Left lung (tissue), 10 donors: ENCODE data around the gene ZBTB25. TPM values are rescaled to one million over a fixed set of nuclear protein-coding genes. Genes with fewer than 3 reads are reported as not detected.

Experiments
- ATAC-seq: fragments of 200-7000 bp; cut with Tn5 transposase; one replicate; pipeline ENCODE4 v1.9.1; 2020; ENCODE audit warnings: moderate library complexity
- DNase-seq, 4 donors: peaks; one replicate each; pipeline ENCODE4 v3.0.0-alpha.2; 2013 to 2020
- H3K27ac ChIP-seq, 2 donors: fragments of 200-600 bp; sonication (generic) in 1 of 2; one replicate each; pipeline versions ENCODE4 v1.5.0 to v1.8.0; 2020 to 2021
- H3K27me3 ChIP-seq, 2 donors: fragments of 200-600 bp; sonication (generic) in 1 of 2; one replicate each; pipeline versions ENCODE4 v1.5.0 to v1.8.0; 2020 to 2021
- H3K36me3 ChIP-seq, 2 donors: fragments of 200-600 bp; sonication (generic) in 1 of 2; one replicate each; pipeline versions ENCODE4 v1.5.0 to v1.8.0; 2020 to 2021
- H3K4me1 ChIP-seq, 2 donors: fragments of 200-600 bp; one replicate each; pipeline ENCODE4 v1.8.0; 2021
- H3K4me3 ChIP-seq, 2 donors: fragments of 200-600 bp; sonication (generic) in 1 of 2; one replicate each; pipeline versions ENCODE4 v1.5.0 to v1.8.0; 2020 to 2021; ENCODE audit warnings: mild to moderate bottlenecking in 1 of 2
- H3K9me3 ChIP-seq, 2 donors: fragments of 200-600 bp; sonication (generic) in 1 of 2; one replicate each; pipeline versions ENCODE4 v1.5.0 to v1.8.0; 2020 to 2021
- CTCF ChIP-seq, 2 donors: fragments of 200-600 bp; sonication (generic) in 1 of 2; IDR thresholded peaks; one replicate each; pipeline versions ENCODE4 v1.5.0 to v1.8.0; 2021; ENCODE audit warnings: antibody characterized with exemption in 2 of 2
- intact Hi-C, 2 donors: fragments of 100-400 bp; cut with DNase I; formaldehyde crosslinking; loops; one replicate each; pipeline versions ENCODE4 v1.11.2 to v1.14.2; 2022
- polyA plus RNA-seq, 6 donors: library from polyadenylated mRNA; unstranded; fragments of 120-200 nt; gene quantifications; one replicate each; pipeline ENCODE4 v1.2.1, GENCODE V29; 2013; ENCODE audit not compliant: insufficient read length in 6 of 6
- total RNA-seq, 2 donors: library from RNA; stranded (reverse); fragmentation: NEBNext Ultra II Directional; extraction: Animal tissue kit (Norgen Biotek cat#: 25700); gene quantifications; one replicate each; pipeline ENCODE4 v1.2.1, GENCODE V29; 2021
- donor health status: DM: no; HTN: yes; CAD: no.
- donor health status: DM: no; HTN: no; CAD: no.

Gene ZBTB25
- total and polyA plus RNA-seq, 8 donors: 10.1 to 18.5 (median 13.7) TPM

DNA sequence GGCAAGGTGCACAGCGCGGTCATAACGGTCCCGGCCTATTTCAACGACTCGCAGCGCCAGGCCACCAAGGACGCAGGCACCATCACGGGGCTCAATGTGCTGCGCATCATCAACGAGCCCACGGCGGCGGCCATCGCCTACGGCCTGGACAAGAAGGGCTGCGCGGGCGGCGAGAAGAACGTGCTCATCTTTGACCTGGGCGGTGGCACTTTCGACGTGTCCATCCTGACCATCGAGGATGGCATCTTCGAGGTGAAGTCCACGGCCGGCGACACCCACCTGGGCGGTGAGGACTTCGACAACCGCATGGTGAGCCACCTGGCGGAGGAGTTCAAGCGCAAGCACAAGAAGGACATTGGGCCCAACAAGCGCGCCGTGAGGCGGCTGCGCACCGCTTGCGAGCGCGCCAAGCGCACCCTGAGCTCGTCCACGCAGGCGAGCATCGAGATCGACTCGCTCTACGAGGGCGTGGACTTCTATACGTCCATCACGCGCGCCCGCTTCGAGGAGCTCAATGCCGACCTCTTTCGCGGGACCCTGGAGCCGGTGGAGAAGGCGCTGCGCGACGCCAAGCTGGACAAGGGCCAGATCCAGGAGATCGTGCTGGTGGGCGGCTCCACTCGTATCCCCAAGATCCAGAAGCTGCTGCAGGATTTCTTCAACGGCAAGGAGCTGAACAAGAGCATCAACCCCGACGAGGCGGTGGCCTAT, 37.8 kb upstream of the ZBTB25 start:
- no peak overlapping the region for H3K27ac ChIP-seq
- intact Hi-C loops: loop anchor here in 1 of 2 donors (10.0 kb wide), 1 partner anchor 93 kb away; no protein-coding TSS in a partner anchor
- peaks cover 14 to 49% of the 10 kb centered on the region in 2 donors for H3K27me3 ChIP-seq
- no peak for ATAC-seq
- DNase-seq: peak in 2 of 4 donors; percentile 29 to 80
- H3K9me3 ChIP-seq: peaks cover 0 to 7% of the 10 kb centered on the region in 2 donors
- no peaks in the 10 kb centered on the region for H3K36me3 ChIP-seq
- TF ChIP-seq CTCF (IDR thresholded peaks at IDR 0.05): no peak
- peak overlapping the region; percentile 37 to 49 for H3K4me3 ChIP-seq
- H3K4me1 ChIP-seq: peaks cover 3 to 28% of the 10 kb centered on the region in 2 donors

DNA sequence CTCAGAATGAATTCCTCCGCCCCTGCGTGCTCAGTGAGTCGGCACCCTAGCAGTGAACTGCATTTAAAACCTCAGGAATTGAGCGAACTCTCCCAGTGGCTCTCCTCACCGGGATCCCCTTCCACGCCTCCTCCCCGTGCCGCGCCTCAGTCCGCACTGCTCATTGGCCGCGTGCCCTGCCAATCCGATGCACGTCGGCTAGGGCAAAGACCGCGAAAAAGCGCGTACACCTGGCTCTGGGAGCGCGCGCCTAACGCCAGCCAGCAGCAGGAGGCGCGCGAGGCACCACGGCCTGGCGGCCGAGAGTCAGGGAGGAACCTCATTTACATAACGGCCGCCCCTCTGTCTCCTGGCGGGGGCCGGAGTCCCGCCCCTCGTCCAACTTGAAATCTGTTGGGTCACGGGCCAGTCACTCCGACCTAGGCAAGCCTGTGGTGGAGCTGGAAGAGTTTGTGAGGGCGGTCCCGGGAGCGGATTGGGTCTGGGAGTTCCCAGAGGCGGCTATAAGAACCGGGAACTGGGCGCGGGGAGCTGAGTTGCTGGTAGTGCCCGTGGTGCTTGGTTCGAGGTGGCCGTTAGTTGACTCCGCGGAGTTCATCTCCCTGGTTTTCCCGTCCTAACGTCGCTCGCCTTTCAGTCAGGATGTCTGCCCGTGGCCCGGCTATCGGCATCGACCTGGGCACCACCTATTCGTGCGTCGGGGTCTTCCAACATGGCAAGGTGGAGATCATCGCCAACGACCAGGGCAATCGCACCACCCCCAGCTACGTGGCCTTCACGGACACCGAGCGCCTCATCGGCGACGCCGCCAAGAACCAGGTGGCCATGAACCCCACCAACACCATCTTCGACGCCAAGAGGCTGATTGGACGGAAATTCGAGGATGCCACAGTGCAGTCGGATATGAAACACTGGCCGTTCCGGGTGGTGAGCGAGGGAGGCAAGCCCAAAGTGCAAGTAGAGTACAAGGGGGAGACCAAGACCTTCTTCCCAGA, 36.9 kb upstream of the ZBTB25 start, which contains the start of gene HSPA2:
Gene HSPA2 (plus strand): TSS at position 534 of the 995 bp plus-strand sequence. CDS start 109 bp downstream, at position 643.
- DNase-seq: peak; percentile 96 to 99 (median 99)
- Histone ChIP-seq H3K27ac (peak within 1 kb of the TSS; percentile 78 to 83), H3K36me3 (no peaks in the 10 kb centered on the region), H3K4me1 (peaks cover 3 to 28% of the 10 kb centered on the region in 2 donors), H3K4me3 (peak within 1 kb of the TSS; percentile 49 to 55), H3K27me3 (peaks cover 14 to 49% of the 10 kb centered on the region in 2 donors), H3K9me3 (peaks cover 0 to 7% of the 10 kb centered on the region in 2 donors)
- intact Hi-C loops: loop anchor here in 1 of 2 donors (10.0 kb wide), 1 partner anchor 94 kb away; no protein-coding TSS in a partner anchor
- TF ChIP-seq CTCF (IDR thresholded peaks at IDR 0.05): peak; percentile 74 to 83
- ATAC-seq: peak; percentile 96

DNA sequence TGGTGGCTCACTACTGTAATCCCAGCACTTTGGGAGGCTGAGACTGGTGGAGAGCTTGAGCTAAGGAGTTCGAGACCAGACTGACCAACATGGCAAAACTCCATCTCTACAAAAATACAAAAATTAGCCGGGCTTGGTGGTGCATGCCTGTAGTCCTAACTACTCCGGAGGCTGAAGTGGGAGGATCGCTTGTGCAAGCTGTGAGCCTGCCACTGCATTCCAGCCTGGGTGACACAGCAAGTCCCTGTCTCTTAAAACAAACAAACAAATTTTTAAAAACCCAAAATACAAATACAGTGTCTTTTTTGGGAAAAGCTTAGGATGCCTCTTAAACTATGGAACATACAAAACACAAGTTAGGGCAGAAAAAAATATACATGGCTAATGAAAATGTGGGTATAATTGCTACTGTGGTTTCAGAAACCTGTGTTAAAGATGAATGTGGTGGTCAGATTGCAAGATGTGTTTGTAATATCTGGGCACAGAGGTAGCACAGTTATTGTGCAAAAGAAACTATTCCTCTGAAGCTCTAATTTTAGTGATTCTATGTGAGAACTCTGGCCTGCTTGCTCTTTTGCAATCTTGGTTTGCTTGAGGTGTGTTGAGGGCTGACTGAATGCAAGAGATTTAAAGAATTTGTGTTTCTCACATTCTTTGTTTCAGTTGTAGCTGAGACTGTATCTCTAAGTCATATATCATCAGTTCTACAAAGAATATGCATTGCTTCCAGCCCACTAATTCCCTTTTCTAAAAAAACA, 33.0 kb upstream of the ZBTB25 start:
- no peak overlapping the region for H3K4me3 ChIP-seq
- no peak for TF ChIP-seq CTCF (IDR thresholded peaks at IDR 0.05)
- ATAC-seq: no peak
- H3K9me3 ChIP-seq: peaks cover 0 to 7% of the 10 kb centered on the region in 2 donors
- intact Hi-C loops: no loop called here
- DNase-seq: no peak
- H3K27me3 ChIP-seq: peaks cover 10 to 19% of the 10 kb centered on the region in 2 donors
- peaks cover 3 to 19% of the 10 kb centered on the region in 2 donors for H3K4me1 ChIP-seq
- H3K36me3 ChIP-seq: no peaks in the 10 kb centered on the region
- no peak overlapping the region for H3K27ac ChIP-seq

- DNase-seq: no peak
- H3K36me3 ChIP-seq: no peaks in the 10 kb centered on the region
- no peaks in the 10 kb centered on the region for H3K27me3 ChIP-seq
- no peak overlapping the region for H3K4me3 ChIP-seq
- no peaks in the 10 kb centered on the region for H3K4me1 ChIP-seq
- H3K27ac ChIP-seq: no peak overlapping the region
- no peaks in the 10 kb centered on the region for H3K9me3 ChIP-seq
- no peak for TF ChIP-seq CTCF (IDR thresholded peaks at IDR 0.05)
- ATAC-seq: no peak
- intact Hi-C loops: no loop called here
These were observed 27.9 kb upstream of the ZBTB25 start for GRCh38 chr14:64531567-64531966.
